Measurements from ENCODE around the gene ZNF335. TPM values are rescaled to one million over a fixed set of nuclear protein-coding genes. Genes with fewer than 3 reads are reported as not detected.

ZNF335 gene
- total RNA-seq, 2 donors from 2014 or later = 21.4 to 43.4 TPM

- no peaks in the 10 kb centered on the region for H3K4me1 ChIP-seq (replicated peaks)
- no peak overlapping the region for H3K4me3 ChIP-seq
- intact Hi-C loops (cut with DNase I) = loop anchor here (2.0 kb wide), 1 partner anchor 63 kb away; the partner anchor contains the start of gene ZNF335
- DNase-seq (ENCODE audit: low spot score) = no peak
- WGBS = 89% methylated on average over 22 of the region's 22 CpGs
- no peaks in the 10 kb centered on the region for H3K9me3 ChIP-seq
- TF ChIP-seq POLR2A (IDR thresholded peaks at IDR 0.05) (no peak), CTCF (IDR thresholded peaks at IDR 0.05) (no peak), POLR2AphosphoS5 (IDR thresholded peaks at IDR 0.05) (no peak)
- no peak overlapping the region for H3K27ac ChIP-seq
- H3K27me3 ChIP-seq (replicated peaks; ENCODE audit: insufficient read depth) = no peaks in the 10 kb centered on the region
- no peaks in the 10 kb centered on the region for H3K36me3 ChIP-seq
These were observed 62.0 kb downstream of the ZNF335 start for GRCh38 chr20:45909817-45910669.

DNA sequence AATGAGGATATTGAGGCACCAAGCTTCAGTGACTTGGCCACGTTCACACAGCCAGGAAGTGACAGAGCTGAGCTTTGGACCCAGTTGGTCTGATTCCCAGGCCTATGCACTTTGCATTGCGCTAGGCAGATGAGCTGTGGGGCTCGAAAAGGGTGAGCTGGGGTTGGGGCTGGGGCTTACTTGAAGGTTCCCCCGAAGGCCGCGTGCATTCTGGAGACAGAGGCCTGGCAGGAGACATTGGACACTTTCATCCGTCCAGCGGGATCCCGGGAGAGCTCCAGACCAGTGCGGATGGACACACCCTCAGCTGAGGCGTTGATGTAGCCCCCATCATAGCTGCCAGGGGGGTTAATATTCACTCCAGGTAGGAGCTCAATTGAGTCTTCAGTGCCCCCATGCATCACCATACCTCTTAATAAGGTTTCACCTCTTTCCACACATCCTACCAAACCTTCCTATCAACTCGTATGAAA is 62.6 kb downstream of the ZNF335 start:
- intact Hi-C loops (cut with DNase I) = no loop called here
- H3K4me1 ChIP-seq (replicated peaks) = no peaks in the 10 kb centered on the region
- no peak overlapping the region for H3K27ac ChIP-seq
- no peak overlapping the region for H3K4me3 ChIP-seq
- no peak for TF ChIP-seq POLR2AphosphoS5 (IDR thresholded peaks at IDR 0.05)
- no peak for TF ChIP-seq POLR2A (IDR thresholded peaks at IDR 0.05)
- TF ChIP-seq CTCF (IDR thresholded peaks at IDR 0.05) = no peak
- no peaks in the 10 kb centered on the region for H3K27me3 ChIP-seq (replicated peaks; ENCODE audit: insufficient read depth)
- no peaks in the 10 kb centered on the region for H3K9me3 ChIP-seq
- no peaks in the 10 kb centered on the region for H3K36me3 ChIP-seq
- DNase-seq (ENCODE audit: low spot score) = no peak
- WGBS = 91% methylated on average over 12 of the region's 12 CpGs

GRCh38 chr20:45908084-45908483 is 63.9 kb downstream of the ZNF335 start:
- Histone ChIP-seq H3K36me3 (no peaks in the 10 kb centered on the region), H3K27me3 (replicated peaks; ENCODE audit: insufficient read depth) (no peaks in the 10 kb centered on the region), H3K4me1 (replicated peaks) (no peaks in the 10 kb centered on the region), H3K4me3 (no peak overlapping the region), H3K9me3 (no peaks in the 10 kb centered on the region), H3K27ac (no peak overlapping the region)
- intact Hi-C loops (cut with DNase I) = no loop called here
- WGBS = 90% methylated on average over 2 of the region's 2 CpGs
- TF ChIP-seq POLR2A (IDR thresholded peaks at IDR 0.05) (no peak), POLR2AphosphoS5 (IDR thresholded peaks at IDR 0.05) (no peak), CTCF (IDR thresholded peaks at IDR 0.05) (no peak)
- no peak for DNase-seq (ENCODE audit: low spot score)

DNA sequence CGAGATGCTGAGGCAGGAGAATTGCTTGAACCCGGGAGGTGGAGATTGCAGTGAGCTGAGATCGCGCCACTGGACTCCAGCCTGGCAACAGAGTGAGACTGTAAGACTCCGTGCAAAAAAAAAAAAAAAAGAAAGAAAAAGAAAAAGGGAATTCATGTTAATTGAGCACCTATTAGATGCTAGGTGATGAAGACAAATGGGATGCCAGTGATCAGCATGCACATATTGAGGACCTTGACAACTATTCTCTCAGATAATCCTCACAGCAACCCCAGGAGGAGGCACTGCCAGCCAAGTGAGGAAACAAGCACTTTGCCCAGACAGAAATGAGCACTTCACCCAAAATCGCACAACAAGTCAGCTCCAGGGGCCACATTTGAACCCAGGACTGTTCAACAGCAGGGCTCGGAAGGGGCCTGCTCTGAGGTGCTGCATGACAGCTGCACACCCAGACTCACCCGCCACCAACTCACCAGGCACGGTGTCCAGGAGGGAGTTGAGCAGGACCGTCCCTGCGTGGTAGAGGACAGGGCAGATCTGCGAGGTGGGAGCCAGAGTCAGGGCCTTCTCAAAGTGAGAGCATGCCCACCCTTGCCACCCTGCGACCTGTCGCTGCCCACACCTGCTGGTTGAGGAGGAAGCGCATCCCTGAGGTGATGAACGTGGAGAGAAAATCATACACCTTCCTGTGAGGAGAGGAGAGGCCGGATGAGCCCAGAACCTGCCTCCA is 64.6 kb downstream of the ZNF335 start:
- Histone ChIP-seq H3K36me3 (no peaks in the 10 kb centered on the region), H3K4me1 (replicated peaks) (no peaks in the 10 kb centered on the region), H3K27ac (no peak overlapping the region), H3K9me3 (no peaks in the 10 kb centered on the region), H3K4me3 (no peak overlapping the region), H3K27me3 (replicated peaks; ENCODE audit: insufficient read depth) (no peaks in the 10 kb centered on the region)
- intact Hi-C loops (cut with DNase I) = no loop called here
- no peak for DNase-seq (ENCODE audit: low spot score)
- TF ChIP-seq POLR2A (IDR thresholded peaks at IDR 0.05) (no peak), POLR2AphosphoS5 (IDR thresholded peaks at IDR 0.05) (no peak), CTCF (IDR thresholded peaks at IDR 0.05) (no peak)
- 93% methylated on average over 17 of the region's 17 CpGs for WGBS
